ENCODE results near the gene BBOF1. TPM values are rescaled to one million over a fixed set of nuclear protein-coding genes. Genes with fewer than 3 reads are reported as not detected.
A peak's percentile ranks its signal among the peaks of the same experiment; 100 is the strongest.
"Not testable (repeated sequence)": the region's sequence is repeated elsewhere in the genome, so short reads cannot be mapped to it uniquely, and the experiment has no call there.

The BBOF1 gene
- total RNA-seq, 2 donors from 2014 or later: 6.8 to 7.2 TPM

- intact Hi-C loops (cut with DNase I): no loop called here
- peak; percentile 100 for DNase-seq (ENCODE audit: low spot score)
These were observed 65.3 kb downstream of the BBOF1 start, which contains the start of the genes ALDH6A1 and LIN52 for GRCh38 chr14:74084277-74085046. Gene ALDH6A1, minus strand, starts transcription at chr14:74084453. Its CDS starts 59 bp downstream, at chr14:74084394. Gene LIN52, plus strand, starts transcription at chr14:74084956. Its CDS starts 19 bp downstream, at chr14:74084975.

GRCh38 chr14:74085047-74085637, 66.0 kb downstream of the BBOF1 start:
- DNase-seq (ENCODE audit: low spot score): no peak
- intact Hi-C loops (cut with DNase I): no loop called here

DNA sequence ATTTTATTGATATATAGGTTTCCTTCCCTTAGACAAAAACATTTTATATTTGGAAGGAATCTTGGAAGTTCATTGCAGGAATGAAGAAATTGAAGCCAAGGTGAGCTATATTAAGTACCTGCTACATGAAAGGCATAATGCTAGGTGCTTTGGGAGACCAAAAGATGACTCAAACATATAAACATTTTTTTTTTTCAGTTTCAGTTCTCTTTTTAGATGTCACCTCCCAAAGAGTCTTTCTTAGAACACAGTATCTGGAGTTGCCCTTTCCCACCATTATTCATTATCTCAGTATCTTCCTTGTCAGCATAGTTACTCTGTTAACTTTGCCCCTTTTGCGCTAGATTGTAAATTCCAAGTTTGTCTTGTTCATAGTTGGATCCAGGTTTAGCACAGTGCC, 66.7 kb downstream of the BBOF1 start:
- intact Hi-C loops (cut with DNase I): no loop called here
- no peak for DNase-seq (ENCODE audit: low spot score)

GRCh38 chr14:74089251-74090020, 70.3 kb downstream of the BBOF1 start:
- DNase-seq (ENCODE audit: low spot score): no peak
- intact Hi-C loops (cut with DNase I): no loop called here

- no peak for DNase-seq (ENCODE audit: low spot score)
- intact Hi-C loops (cut with DNase I): no loop called here
These were observed 86.2 kb downstream of the BBOF1 start for GRCh38 chr14:74105381-74105780.

DNA sequence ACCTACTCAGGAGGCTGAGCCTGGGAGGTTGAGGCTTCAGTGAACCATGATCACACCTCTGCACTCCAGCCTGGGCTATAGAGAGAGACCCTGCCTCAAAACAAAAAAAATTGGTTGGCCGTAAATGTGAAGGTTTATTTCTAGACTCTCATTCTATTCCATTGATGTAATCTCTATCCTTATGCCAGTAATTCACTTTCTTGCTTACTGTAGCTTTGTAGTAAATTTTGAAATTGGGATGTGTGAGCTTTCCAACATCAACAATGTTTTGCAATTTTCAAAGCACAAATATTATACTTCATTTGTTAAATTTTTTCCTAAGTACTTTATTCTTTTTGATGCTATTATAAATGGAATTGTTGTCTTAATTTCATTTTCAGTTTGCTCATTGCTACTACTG, 90.2 kb downstream of the BBOF1 start:
- DNase-seq (ENCODE audit: low spot score): no peak
- intact Hi-C loops (cut with DNase I): no loop called here

DNA sequence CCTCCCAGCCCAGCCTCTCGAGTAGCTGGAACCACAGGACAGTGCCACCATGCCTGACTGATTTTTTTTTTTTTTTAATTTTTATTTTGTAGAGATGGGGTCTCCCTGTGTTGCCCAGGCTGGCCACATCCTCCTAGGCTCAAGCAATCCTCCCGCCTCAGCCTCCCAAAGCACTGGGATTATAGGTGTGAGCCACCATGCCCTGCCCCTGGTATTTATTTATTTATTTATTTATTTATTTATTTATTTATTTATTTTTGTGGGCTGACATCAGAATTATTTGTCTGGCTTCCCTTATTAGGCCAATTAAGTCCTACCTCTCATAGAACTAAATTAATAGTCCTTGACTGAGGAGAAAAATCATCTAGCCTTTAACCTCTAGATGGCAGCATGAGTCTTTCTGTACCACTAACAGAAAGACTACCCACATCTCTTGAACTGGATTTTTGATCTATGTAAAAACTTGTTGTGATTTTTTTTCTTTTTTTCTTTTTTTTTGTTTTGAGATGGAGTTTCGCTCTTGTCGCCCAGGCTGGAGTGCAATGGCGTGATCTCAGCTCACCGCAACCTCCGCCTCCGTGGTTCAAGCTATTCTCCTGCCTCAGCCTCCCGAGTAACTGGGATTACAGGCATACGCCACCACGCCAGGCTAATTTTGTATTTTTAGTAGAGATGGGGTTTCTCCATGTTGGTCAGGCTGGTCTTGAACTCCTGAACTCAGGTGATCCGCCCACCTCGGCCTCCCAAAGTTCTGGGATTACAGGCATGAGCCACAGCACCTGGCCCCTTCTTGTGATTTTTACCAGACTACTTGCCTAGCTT, 92.5 kb downstream of the BBOF1 start:
- not testable (repeated sequence) for DNase-seq (ENCODE audit: low spot score)
- intact Hi-C loops (cut with DNase I): loop anchor here (5.0 kb wide), 2 partner anchors 141 to 146 kb away; no protein-coding TSS in a partner anchor

Other genes with a start within 250 kb of the BBOF1 start
- 1 to 10 TPM; 5.6 to 9.2 TPM for gene PTGR2, start 167.5 kb upstream of the BBOF1 start, total RNA-seq
- 10 to 100 TPM; 38.6 to 39.2 TPM for gene ZNF410, start 132.5 kb upstream of the BBOF1 start, total RNA-seq
- gene FAM161B, start 69.3 kb upstream of the BBOF1 start, total RNA-seq: 1 to 10 TPM; 4.5 to 4.9 TPM
- 10 to 100 TPM; 13.8 to 14.7 TPM for gene COQ6, start 69.0 kb upstream of the BBOF1 start, total RNA-seq
- gene ENTPD5, start 61 bp upstream of the BBOF1 start, total RNA-seq: 10 to 100 TPM; 10.6 to 12.2 TPM
- 10 to 100 TPM; 11.9 to 23.2 TPM for gene ALDH6A1, start 65.1 kb downstream of the BBOF1 start, total RNA-seq
- gene LIN52, start 65.6 kb downstream of the BBOF1 start, total RNA-seq: 1 to 10 TPM; 6.6 to 9.4 TPM
- gene VSX2, start 220.1 kb downstream of the BBOF1 start, total RNA-seq: not detected